Ishikawa (cell line): Measurements from ENCODE around the gene CCNE1.

Experiments
- CEBPB ChIP-seq: IDR thresholded peaks from 2 replicates; pipeline ENCODE4 v1.6.1; 2012
- CREB1 ChIP-seq: IDR thresholded peaks from 2 replicates; pipeline ENCODE4 v1.6.1; 2012; ENCODE audit warnings: low read depth
- EGR1 ChIP-seq: IDR thresholded peaks from 2 replicates; pipeline ENCODE4 v1.6.1; 2012
- EP300 ChIP-seq: IDR thresholded peaks from 2 replicates; pipeline ENCODE4 v1.6.1; 2012; ENCODE audit warnings: borderline replicate concordance
- FOXM1 ChIP-seq: IDR thresholded peaks from 2 replicates; pipeline ENCODE4 v1.6.1; 2012; ENCODE audit warnings: low read depth, borderline replicate concordance
- MAX ChIP-seq: IDR thresholded peaks from 2 replicates; pipeline ENCODE4 v1.6.1; 2012
- NFIC ChIP-seq: IDR thresholded peaks from 2 replicates; pipeline ENCODE4 v1.6.1; 2012
- RAD21 ChIP-seq: IDR thresholded peaks from 2 replicates; pipeline ENCODE4 v1.6.1; 2012; ENCODE audit warnings: low read depth
- REST ChIP-seq: IDR thresholded peaks from 2 replicates; pipeline ENCODE4 v1.6.1; 2012; ENCODE audit warnings: low read depth, mild to moderate bottlenecking
- TAF1 ChIP-seq: IDR thresholded peaks from 2 replicates; pipeline ENCODE4 v1.6.1; 2012; ENCODE audit warnings: low read depth, mild to moderate bottlenecking
- TCF12 ChIP-seq: IDR thresholded peaks from 2 replicates; pipeline ENCODE4 v1.6.1; 2012; ENCODE audit warnings: low read depth
- TEAD4 ChIP-seq: IDR thresholded peaks from 2 replicates; pipeline ENCODE4 v1.6.1; 2012
- USF1 ChIP-seq: IDR thresholded peaks from 2 replicates; pipeline ENCODE4 v1.6.1; 2012
- YY1 ChIP-seq: IDR thresholded peaks from 2 replicates; pipeline ENCODE4 v1.6.1; 2012; ENCODE audit warnings: low read depth
- ZBTB7A ChIP-seq: IDR thresholded peaks from 2 replicates; pipeline ENCODE4 v1.6.1; 2012; ENCODE audit warnings: low read depth

The CCNE1 gene

GRCh38 chr19:29812881-29813275 is 1.1 kb downstream of the CCNE1 start:
- TF ChIP-seq NFIC (no peak), REST (no peak), EGR1 (no peak), TCF12 (no peak), FOXM1 (no peak), TAF1 (no peak), CEBPB (no peak), RAD21 (no peak), YY1 (no peak), EP300 (no peak), USF1 (no peak), TEAD4 (no peak), CREB1 (no peak), MAX (no peak), ZBTB7A (no peak)

- no peak for TF ChIP-seq TAF1
- no peak for TF ChIP-seq NFIC
- TF ChIP-seq TCF12: no peak
- no peak for TF ChIP-seq USF1
- TF ChIP-seq CREB1: no peak
- TF ChIP-seq EGR1: no peak
- no peak for TF ChIP-seq CEBPB
- TF ChIP-seq REST: no peak
- TF ChIP-seq YY1: no peak
- no peak for TF ChIP-seq RAD21
- TF ChIP-seq ZBTB7A: no peak
Observed at GRCh38 chr19:29813642-29814041, 1.9 kb downstream of the CCNE1 start.

- no peak for TF ChIP-seq EGR1
- no peak for TF ChIP-seq EP300
- no peak for TF ChIP-seq CREB1
- TF ChIP-seq MAX: no peak
- no peak for TF ChIP-seq FOXM1
- TF ChIP-seq USF1: no peak
- TF ChIP-seq RAD21: no peak
- TF ChIP-seq REST: no peak
Observed at GRCh38 chr19:29815231-29815630, 3.4 kb downstream of the CCNE1 start.

GRCh38 chr19:29817316-29817715 is 5.5 kb downstream of the CCNE1 start:
- TF ChIP-seq TAF1: no peak
- TF ChIP-seq MAX: no peak
- no peak for TF ChIP-seq USF1
- TF ChIP-seq FOXM1: no peak
- no peak for TF ChIP-seq NFIC
- no peak for TF ChIP-seq YY1
- no peak for TF ChIP-seq CREB1
- no peak for TF ChIP-seq TEAD4
- no peak for TF ChIP-seq CEBPB
